Left forelimb (tissue), 1 donor: ENCODE measurements around the gene CDK16.

Experiments
- DNase-seq: peaks from one replicate; pipeline ENCODE4 v3.0.0-alpha.2; 2018; ENCODE audit warnings: low spot score

Gene CDK16

DNA sequence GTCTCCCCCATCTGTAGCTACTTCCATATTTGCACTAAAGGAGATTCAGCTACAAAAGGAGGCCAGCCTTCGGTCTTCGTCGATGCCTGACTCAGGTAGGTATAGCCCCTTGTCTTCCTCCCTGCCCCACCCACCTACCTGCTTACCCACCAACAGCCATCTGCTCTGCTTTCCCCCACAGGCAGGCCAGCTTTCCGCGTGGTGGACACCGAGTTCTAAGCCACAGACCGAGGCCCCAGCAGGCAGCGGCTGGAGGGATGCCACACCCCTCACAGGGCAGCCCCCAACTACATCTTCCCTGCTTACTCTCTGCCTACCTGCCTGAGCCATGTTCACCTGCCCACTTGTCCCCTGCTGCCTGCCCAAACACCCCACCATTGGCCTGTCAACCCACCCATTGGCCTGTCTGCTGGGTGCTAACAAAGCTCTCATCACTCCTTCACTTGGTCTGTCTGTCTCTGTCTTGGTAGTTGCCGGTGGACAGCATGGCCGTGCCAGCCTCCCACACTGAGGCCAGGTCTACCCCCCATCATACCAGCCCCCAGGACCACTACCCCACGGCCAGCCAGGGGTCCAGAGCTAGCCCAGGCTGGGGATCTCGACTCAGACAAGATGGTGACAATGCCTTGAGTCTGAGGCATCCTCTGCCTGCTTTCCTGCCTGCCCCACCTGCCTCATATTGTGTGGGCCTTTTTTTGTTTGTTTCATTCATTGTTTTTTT lies 10.2 kb downstream of the CDK16 start:
- no peak for DNase-seq

GRCh38 chrX:47229427-47229826 lies 10.9 kb downstream of the CDK16 start:
- no peak for DNase-seq

- no peak for DNase-seq
Observed at GRCh38 chrX:47230136-47230868, 11.8 kb downstream of the CDK16 start.

- DNase-seq, result no peak
Observed at GRCh38 chrX:47231167-47231566, 12.7 kb downstream of the CDK16 start.

- no peak for DNase-seq
Observed at GRCh38 chrX:47232197-47232802, 13.8 kb downstream of the CDK16 start.

- DNase-seq, result peak; percentile 74
Observed at GRCh38 chrX:47232803-47233332, 14.4 kb downstream of the CDK16 start, which contains the start of gene USP11. Gene USP11 (plus strand): TSS chrX:47233009. CDS start chrX:47233044, 35 bp downstream.

GRCh38 chrX:47233333-47234113 lies 15.0 kb downstream of the CDK16 start:
- DNase-seq, result peak; percentile 95

DNA sequence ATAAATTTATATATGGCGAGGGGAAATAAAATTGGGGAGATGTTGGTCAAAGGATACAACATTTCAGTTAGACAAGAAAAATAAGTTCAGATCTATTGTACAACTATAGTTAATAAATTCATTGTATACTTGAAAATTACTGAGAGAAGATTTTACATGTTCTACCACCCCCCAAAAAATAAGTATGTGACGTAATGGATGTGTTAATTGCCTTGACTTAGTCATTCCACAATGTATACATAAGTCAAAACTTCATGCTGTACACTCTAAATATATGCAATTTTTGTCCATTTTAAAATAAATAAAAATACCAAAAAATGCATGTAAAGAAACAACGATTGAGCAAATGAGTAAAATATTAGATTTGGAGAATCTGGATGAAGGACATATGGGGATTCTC lies 16.1 kb downstream of the CDK16 start:
- DNase-seq, result no peak

DNA sequence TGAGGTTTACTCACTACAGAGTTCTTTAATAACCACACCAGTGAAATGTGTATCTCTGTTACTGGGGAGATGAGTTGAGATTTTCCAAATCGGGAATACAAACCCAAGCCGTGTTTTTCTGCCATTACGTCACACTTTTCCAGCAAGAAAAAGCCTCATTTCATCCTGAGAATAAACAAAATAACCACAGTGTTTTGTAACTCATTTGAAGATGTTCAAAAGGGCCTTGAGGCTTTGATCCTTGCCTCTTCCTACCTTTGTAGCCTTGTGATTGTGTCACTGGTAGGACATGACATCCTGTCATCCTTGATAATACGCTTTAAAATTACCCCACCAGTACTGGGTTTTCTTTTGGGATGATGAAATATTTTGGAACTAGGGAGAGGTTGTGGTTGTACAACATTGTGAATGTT lies 17.2 kb downstream of the CDK16 start:
- DNase-seq, result no peak

- DNase-seq, result no peak
Observed at GRCh38 chrX:47239199-47239598, 20.7 kb downstream of the CDK16 start.

GRCh38 chrX:47239898-47240545 lies 21.5 kb downstream of the CDK16 start:
- no peak for DNase-seq

DNA sequence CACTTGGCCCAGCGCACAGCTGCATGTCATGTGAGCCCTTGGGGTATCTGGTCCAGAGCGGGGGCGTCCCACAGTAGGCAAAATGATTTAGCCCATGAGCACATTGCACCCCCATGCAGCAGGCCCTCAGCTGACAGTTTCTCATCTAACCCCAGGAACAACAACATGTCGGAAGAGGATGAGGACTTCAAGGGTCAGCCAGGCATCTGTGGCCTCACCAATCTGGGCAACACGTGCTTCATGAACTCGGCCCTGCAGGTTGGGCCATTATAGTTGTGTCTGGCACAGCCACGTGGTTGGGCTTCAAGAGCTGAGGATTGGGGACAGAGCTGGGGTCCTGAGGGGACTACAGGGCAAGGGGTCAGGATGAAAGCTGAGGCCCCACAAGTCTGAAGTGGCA lies 22.1 kb downstream of the CDK16 start:
- DNase-seq, result no peak

- DNase-seq, result no peak
Observed at GRCh38 chrX:47241201-47242011, 22.9 kb downstream of the CDK16 start.

GRCh38 chrX:47242321-47242720 lies 23.8 kb downstream of the CDK16 start:
- DNase-seq, result no peak

DNA sequence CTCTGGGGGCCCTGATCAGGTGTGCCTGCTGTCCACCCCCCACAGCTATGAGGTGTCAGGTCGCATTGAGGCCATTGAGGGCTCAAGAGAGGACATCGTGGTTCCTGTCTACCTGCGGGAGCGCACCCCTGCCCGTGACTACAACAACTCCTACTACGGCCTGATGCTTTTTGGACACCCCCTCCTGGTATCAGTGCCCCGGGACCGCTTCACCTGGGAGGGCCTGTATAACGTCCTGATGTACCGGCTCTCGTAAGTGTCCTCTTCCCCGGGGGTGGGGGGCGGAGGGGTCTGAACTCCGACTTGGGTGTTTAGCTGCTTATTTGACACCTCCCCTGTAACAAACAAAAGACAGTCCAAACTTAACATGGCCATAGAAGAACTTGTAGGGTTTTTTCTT lies 24.9 kb downstream of the CDK16 start:
- no peak for DNase-seq

DNA sequence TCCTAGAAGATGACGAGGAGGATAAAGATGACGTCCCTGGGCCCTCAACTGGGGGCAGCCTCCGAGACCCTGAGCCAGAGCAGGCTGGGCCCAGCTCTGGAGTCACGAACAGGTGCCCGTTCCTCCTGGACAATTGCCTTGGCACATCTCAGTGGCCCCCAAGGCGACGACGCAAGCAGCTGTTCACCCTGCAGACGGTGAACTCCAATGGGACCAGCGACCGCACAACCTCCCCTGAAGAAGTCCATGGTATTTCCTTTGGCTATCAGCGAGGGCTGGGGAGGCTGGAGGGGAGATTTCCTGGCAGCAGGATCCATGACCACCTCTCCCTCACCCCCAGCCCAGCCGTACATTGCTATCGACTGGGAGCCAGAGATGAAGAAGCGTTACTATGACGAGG lies 26.2 kb downstream of the CDK16 start:
- no peak for DNase-seq

DNA sequence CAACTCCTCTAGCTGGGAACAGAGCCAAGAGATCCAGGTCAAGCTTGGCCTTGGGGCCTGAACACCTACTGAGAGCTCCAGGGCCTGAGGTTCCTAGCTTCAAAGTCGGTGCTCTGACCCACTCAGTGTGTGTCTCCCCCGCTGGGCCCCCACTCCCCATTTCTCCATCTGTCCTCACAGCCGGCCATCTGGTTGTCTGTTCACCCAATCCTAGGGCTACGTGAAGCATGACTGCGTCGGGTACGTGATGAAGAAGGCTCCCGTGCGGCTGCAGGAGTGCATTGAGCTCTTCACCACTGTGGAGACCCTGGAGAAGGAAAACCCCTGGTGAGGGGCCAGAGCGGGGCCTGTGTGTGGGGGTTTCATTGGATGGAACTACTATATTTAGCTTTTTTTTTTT lies 26.7 kb downstream of the CDK16 start:
- DNase-seq, result no peak

DNA sequence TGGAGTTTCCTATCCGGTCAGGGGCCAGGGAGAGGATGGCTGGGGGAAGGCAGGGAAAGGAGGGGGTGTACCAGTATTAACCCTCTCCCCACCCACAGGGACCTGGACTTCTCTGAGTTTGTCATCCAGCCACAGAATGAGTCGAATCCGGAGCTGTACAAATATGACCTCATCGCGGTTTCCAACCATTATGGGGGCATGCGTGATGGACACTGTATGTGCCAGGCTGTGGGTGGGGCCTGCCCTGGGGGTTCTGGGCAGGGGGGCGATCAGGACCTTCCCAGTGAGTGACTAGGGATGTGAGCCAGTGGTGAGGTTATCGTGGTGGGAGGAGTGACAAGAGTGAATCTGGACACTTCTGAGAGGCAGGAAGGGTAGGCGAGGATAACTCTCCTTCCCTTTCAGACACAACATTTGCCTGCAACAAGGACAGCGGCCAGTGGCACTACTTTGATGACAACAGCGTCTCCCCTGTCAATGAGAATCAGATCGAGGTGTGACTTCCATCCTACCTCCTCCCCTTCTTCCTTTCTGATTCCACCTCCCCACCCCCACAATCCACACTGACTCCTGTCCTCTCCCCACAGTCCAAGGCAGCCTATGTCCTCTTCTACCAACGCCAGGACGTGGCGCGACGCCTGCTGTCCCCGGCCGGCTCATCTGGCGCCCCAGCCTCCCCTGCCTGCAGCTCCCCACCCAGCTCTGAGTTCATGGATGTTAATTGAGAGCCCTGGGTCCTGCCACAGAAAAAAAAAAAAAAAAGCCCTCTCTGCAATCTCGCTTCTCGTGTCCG lies 28.9 kb downstream of the CDK16 start:
- DNase-seq, result no peak

- no peak for DNase-seq
Observed at GRCh38 chrX:47247999-47248320, 29.5 kb downstream of the CDK16 start.

DNA sequence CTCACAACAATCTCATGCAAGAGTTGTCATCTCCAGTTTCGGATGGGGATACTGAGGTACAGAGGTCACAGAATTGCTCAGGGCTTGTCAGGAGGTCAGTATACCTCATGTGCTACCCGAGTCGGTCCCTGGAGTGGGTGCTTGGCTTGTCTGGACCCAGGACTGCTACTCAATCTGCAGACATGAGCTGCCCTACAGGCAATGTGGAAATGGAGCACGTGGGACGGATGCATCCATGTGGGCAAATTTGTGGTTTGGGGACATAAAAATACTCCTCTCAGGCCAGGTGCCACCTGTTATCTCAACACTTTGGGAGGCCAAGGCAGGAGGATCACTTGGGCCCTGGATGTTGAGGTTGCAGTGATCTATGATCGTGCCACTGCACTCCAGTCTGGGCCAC lies 30.1 kb downstream of the CDK16 start:
- DNase-seq, result no peak
